Stimulated activated CD4-positive, alpha-beta T cell treated with anti-CD3 and anti-CD28 coated beads, Interleukin-15, amount 100 ng/mL, for 48 hours (primary cell): ENCODE measurements around the gene MARF1.
"Not testable (repeated sequence)": the region's sequence is repeated elsewhere in the genome, so short reads cannot be mapped to it uniquely, and the experiment has no call there.

Source experiments
- DNase-seq, 2 donors: peaks; one replicate each; pipeline ENCODE4 v3.0.0-alpha.2; 2020; ENCODE audit warnings: low read depth in 2 of 2

MARF1 gene

GRCh38 chr16:15573274-15573895, 69.6 kb downstream of the MARF1 start:
- DNase-seq = no peak

GRCh38 chr16:15572329-15573001, 70.5 kb downstream of the MARF1 start:
- DNase-seq = peak; percentile 18 to 22

GRCh38 chr16:15571557-15571956, 71.4 kb downstream of the MARF1 start:
- no peak for DNase-seq

- DNase-seq = not testable (repeated sequence)
Observed at GRCh38 chr16:15570666-15571065, 72.3 kb downstream of the MARF1 start.

GRCh38 chr16:15567823-15568222, 75.1 kb downstream of the MARF1 start:
- DNase-seq = no peak

GRCh38 chr16:15566095-15566494, 76.9 kb downstream of the MARF1 start:
- no peak for DNase-seq

GRCh38 chr16:15564604-15565339, 78.2 kb downstream of the MARF1 start:
- no peak for DNase-seq

- no peak for DNase-seq
Observed at GRCh38 chr16:15559176-15559575, 83.8 kb downstream of the MARF1 start.

- DNase-seq = no peak
Observed at GRCh38 chr16:15557258-15557657, 85.7 kb downstream of the MARF1 start.

GRCh38 chr16:15556130-15556529, 86.8 kb downstream of the MARF1 start:
- no peak for DNase-seq

- DNase-seq = peak; percentile 21 to 48
Observed at GRCh38 chr16:15553313-15554088, 89.5 kb downstream of the MARF1 start.

GRCh38 chr16:15552507-15552906, 90.4 kb downstream of the MARF1 start:
- DNase-seq = no peak

- no peak for DNase-seq
Observed at GRCh38 chr16:15548482-15548891, 94.5 kb downstream of the MARF1 start.

- DNase-seq = no peak
Observed at GRCh38 chr16:15547768-15548096, 95.2 kb downstream of the MARF1 start.

- not testable (repeated sequence) for DNase-seq
Observed at GRCh38 chr16:15547072-15547767, 95.7 kb downstream of the MARF1 start.

- no peak for DNase-seq
Observed at GRCh38 chr16:15545544-15545943, 97.4 kb downstream of the MARF1 start.

- no peak for DNase-seq
Observed at GRCh38 chr16:15544405-15544804, 98.5 kb downstream of the MARF1 start.
